Coronary artery (tissue), 2 donors: ENCODE data around the gene DPF3.

Source experiments
- DNase-seq: peaks from one replicate; pipeline ENCODE4 v3.0.0-alpha.2; 2017; ENCODE audit warnings: low spot score
- H3K27ac ChIP-seq, 2 donors: fragments of 200-600 bp; sonication (generic); one replicate each; pipeline ENCODE4 v1.5.1; 2016 to 2019
- H3K4me3 ChIP-seq: fragments of 200-600 bp; sonication (generic); 2 replicates; pipeline ENCODE4 v1.5.1; 2016; ENCODE audit warnings: mild to moderate bottlenecking, moderate library complexity
- TF ChIP-seq, protein P1 (sequence below): fragments of 200-600 bp; sonication (generic); IDR thresholded peaks from one replicate; pipeline ENCODE4 v1.5.1; 2019; ENCODE audit warnings: antibody characterized with exemption

DPF3 gene

DNA sequence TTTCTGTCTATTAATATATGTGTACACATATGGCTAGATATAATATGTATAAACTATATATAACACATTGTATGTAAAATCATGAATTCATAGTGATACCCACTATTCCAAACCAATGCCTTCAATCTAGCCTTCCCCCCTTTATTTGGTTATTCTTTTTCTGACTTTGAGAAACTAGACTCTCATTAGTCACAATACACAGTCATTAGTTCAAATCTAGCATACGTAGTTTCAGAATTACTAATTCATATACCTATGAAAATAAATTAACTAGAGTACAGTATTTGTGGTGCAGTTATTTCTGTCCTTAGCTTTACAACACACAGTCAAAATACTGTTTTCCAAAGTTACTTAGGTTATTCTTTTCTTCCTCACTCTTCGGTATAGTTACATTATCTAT, 268.2 kb downstream of the DPF3 start:
- H3K27ac ChIP-seq, result no peak overlapping the region
- H3K4me3 ChIP-seq, result no peak overlapping the region
- DNase-seq, result no peak
- TF ChIP-seq, protein P1, sequence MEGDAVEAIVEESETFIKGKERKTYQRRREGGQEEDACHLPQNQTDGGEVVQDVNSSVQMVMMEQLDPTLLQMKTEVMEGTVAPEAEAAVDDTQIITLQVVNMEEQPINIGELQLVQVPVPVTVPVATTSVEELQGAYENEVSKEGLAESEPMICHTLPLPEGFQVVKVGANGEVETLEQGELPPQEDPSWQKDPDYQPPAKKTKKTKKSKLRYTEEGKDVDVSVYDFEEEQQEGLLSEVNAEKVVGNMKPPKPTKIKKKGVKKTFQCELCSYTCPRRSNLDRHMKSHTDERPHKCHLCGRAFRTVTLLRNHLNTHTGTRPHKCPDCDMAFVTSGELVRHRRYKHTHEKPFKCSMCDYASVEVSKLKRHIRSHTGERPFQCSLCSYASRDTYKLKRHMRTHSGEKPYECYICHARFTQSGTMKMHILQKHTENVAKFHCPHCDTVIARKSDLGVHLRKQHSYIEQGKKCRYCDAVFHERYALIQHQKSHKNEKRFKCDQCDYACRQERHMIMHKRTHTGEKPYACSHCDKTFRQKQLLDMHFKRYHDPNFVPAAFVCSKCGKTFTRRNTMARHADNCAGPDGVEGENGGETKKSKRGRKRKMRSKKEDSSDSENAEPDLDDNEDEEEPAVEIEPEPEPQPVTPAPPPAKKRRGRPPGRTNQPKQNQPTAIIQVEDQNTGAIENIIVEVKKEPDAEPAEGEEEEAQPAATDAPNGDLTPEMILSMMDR, result no peak

DNA sequence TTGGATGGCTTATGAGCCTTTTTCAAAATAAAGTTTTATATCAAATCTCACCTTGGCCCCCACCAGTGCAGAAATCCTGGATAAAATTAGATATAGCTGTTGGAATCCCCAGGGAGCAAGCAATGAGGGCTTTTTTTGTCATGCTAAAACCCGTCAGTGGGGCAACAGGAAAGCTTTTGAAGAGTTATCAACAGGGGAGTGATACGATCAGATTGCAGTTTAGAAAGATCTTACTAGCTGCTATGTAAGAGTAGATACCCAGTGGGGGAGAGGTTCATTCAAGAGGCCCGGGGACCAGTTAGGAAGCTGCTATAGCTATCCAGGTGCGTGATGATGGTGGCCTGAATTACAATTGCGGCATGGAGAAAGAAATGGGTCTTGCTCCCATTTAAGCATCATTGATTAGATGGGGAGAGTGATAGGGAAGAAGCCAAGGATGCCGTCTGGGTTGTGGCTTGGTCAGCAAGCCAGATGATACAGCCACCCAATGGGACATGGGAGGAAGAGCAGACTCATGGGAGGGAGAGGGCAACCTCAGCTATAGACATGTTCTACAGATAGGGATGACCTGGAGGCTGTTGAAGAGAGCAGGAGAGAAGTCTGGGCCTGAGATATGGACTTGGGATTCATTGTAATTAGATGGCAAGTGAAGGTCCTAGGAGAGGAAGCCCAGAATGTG, 272.4 kb downstream of the DPF3 start:
- no peak for DNase-seq
- no peak overlapping the region for H3K4me3 ChIP-seq

DNA sequence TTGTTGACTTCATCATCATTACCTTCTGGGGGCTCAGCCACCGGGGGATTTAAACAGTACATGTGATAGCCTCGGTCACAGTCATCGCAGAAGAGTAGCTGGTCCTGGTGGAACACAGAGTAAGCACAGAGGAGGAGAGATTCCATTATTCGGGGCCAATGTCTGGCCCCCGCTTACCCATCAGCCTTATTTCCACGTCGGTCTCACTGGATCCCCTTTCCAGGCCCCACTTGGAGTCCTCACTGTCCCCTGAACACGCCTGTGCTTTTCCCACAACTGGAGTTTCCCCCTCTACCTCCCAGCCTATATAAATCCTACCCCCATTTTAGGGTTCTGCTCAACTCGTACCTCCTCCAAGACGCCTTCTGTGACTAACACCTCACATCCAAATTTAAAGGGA, 274.0 kb downstream of the DPF3 start:
- no peak overlapping the region for H3K4me3 ChIP-seq
- TF ChIP-seq, protein P1, result no peak
- no peak for DNase-seq
- H3K27ac ChIP-seq, result no peak overlapping the region

More for the DNA sequence above, 272.4 kb downstream of the DPF3 start:
- TF ChIP-seq, protein P1, result no peak
- H3K27ac ChIP-seq, result no peak overlapping the region

DNA sequence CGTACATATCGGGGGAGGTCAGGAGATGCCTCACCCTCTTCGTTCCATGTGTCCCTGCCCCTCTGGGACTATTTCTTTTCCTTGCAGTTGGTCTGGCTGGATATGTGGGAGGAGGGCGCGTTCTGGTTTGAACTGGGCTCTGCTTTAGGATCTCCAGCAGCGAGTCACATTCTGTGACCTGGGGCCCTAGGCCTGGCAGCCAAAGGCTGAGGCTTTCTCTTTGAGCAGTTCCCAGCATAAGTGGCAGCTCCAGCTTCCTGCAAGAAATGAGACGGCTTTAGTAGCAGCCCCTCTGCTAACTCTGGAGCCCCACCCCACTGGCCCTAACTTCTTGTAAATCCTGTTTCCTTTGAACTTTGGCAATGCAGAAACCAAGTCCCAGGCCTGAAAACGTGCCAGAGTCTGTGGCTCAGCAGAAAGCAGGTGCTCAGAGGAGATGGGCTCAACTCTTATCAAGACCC, 274.8 kb downstream of the DPF3 start:
- TF ChIP-seq, protein P1, result no peak
- DNase-seq, result peak; percentile 58
- peak overlapping the region in 1 of 2 donors; percentile 21 for H3K27ac ChIP-seq
- H3K4me3 ChIP-seq, result no peak overlapping the region

DNA sequence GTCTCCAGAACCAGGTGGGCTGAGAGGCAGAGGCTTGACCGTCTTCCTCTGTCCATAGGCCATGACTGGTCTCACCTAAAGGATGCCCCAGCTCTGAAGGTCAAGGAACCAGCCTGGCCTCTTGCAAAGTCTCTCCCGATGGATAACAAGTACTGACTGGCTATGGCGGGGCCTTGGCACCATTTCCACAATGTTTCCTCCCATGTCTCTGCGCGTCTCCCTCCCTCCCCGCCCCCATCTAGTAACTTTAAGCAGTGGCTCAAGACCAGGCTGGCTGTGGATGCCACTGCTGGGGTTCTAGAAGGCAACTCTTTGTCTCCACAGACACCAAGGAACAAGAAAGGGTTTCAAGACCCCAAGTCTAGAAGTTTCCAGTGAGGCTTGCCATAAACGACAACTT, 275.5 kb downstream of the DPF3 start:
- H3K4me3 ChIP-seq, result no peak overlapping the region
- DNase-seq, result peak; percentile 56
- TF ChIP-seq, protein P1, result no peak
- H3K27ac ChIP-seq, result peak overlapping the region in 1 of 2 donors; percentile 79

DNA sequence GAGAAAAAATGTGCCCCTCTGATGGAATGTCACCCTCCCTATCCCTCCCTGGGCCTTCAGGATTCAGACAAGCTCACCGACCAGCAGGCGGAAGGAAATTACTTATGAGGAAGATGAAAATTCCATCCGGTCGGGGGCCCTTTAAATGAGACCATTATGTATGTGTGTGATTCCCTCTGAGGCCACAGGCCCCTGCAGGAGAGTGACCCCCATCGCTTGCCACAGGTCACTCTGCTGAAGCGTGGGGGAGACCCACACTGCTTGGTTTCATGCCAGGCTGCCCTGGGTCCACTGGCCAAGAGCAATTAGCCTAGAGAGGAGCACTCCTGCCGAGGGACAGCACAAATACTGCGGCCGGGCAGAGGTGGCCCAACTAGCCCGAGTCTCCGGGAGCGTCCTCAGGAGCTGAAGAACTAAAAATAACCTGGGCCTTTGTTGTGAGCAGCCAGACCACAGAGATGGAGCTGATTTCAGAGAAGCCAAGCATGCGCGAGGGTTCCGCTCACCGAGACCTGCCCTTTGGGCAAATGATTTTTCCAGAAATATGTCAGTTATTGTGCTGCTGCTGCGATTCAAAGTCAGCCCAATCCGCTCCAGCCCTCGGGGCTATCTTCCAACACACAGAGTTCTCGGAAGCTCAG, 276.4 kb downstream of the DPF3 start:
- Histone ChIP-seq H3K27ac (peak overlapping the region; percentile 25 to 79), H3K4me3 (peak overlapping the region; percentile 46)
- TF ChIP-seq, protein P1, result no peak
- peak; percentile 67 for DNase-seq

DNA sequence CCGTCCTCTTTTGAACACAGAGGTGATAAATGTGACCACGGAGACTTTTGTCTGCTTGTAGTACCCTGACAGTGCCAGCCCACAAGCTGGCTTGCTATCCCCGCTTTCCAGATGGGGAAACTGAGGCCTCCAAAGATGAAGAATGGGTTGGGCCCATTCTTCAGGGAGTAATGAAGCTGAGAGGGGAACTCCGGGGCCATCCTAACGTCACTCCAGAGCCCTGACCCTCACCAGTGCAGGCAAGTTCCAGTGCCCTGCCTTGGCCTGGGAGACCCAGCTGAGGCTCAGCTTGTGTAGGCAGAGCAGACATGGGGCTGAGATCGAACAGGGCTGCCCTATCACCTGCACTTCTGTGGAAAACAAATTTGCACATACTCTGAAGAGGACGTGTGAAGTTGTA, 277.1 kb downstream of the DPF3 start:
- Histone ChIP-seq H3K4me3 (no peak overlapping the region), H3K27ac (peak overlapping the region; percentile 25 to 79)
- TF ChIP-seq, protein P1, result no peak
- peak; percentile 38 for DNase-seq
